GM12878 (cell line): ENCODE data around the gene LDLRAD3. TPM values are rescaled to one million over a fixed set of nuclear protein-coding genes. Genes with fewer than 3 reads are reported as not detected.

Experiments used
- ATAC-seq: fragments of 200-7000 bp; cut with Tn5 transposase; 3 replicates; pipeline ENCODE4 v1.9.1; 2020; ENCODE audit warnings: mild to moderate bottlenecking, moderate library complexity
- BruUV-seq: library from RNA; stranded (reverse); fragments of 400-500 nt; replicated peaks from 2 replicates; lab custom pipeline; 2021; lab: Mats Ljungman, UMichigan
- CTCF ChIA-PET: fragments of 300-600 bp; sonication (Branson Sonifier 250); formaldehyde crosslinking; extraction: SDS; loops from one replicate; lab custom pipeline; 2021; ENCODE audit warnings: inconsistent platforms; lab: Yijun Ruan, JAX
- POLR2A ChIA-PET: fragments of 350-600 bp; formaldehyde crosslinking; extraction: SDS; loops from one replicate; lab custom pipeline; 2021; ENCODE audit warnings: inconsistent platforms; lab: Charles Lee
- RAD21 ChIA-PET: fragments of 300-600 bp; sonication (Branson Sonifier 250); formaldehyde crosslinking; loops from one replicate; lab custom pipeline; 2023; ENCODE audit warnings: antibody characterized with exemption; ENCODE audit not compliant: unreplicated experiment; lab: Charles Lee
- SMC1A ChIA-PET: fragments of 300-600 bp; sonication (Branson Sonifier 250); formaldehyde crosslinking; loops from one replicate; lab custom pipeline; 2023; ENCODE audit not compliant: unreplicated experiment, uncharacterized antibody; lab: Charles Lee
- DNase-seq: peaks from one replicate; pipeline ENCODE4 v3.0.0-alpha.2; 2011; ENCODE audit warnings: low read depth, low spot score
- FAIRE-seq: peaks from 3 replicates; lab custom pipeline; 2011; peaks lifted over from hg19 to GRCh38; lab: Jason Lieb, UNC
- H2AFZ ChIP-seq: 2 replicates; pipeline ENCODE4 v1.6.0; 2011; ENCODE audit warnings: low read depth, low read length, control low read depth; ENCODE audit not compliant: control insufficient read depth
- H3K27ac ChIP-seq: 2 replicates; pipeline ENCODE4 v1.5.1; 2011; ENCODE audit warnings: control low read depth; ENCODE audit not compliant: control insufficient read depth, insufficient read depth
- H3K27me3 ChIP-seq, 2 experiments: replicated peaks in 1 of 2; 2 replicates each; pipeline versions ENCODE4 v1.6.0 to v1.6.1; 2011; ENCODE audit warnings: low read length in 1 of 2; ENCODE audit not compliant: control insufficient read depth in 2 of 2, insufficient read depth in 2 of 2
- H3K36me3 ChIP-seq, 2 experiments: 2 replicates each; pipeline ENCODE4 v1.5.1; 2011; ENCODE audit warnings: low read length in 1 of 2; ENCODE audit not compliant: control insufficient read depth in 2 of 2, insufficient read depth in 2 of 2
- H3K4me1 ChIP-seq: 2 replicates; pipeline ENCODE4 v1.6.1; 2011; ENCODE audit warnings: mild to moderate bottlenecking, low read length, moderate library complexity, mixed read lengths; ENCODE audit not compliant: control insufficient read depth, insufficient read depth
- H3K4me2 ChIP-seq: 2 replicates; pipeline ENCODE4 v1.6.0; 2011; ENCODE audit warnings: control low read depth; ENCODE audit not compliant: control insufficient read depth, insufficient read depth
- H3K4me3 ChIP-seq: fragments of 200-600 bp; sonication (generic); 2 replicates; pipeline ENCODE4 v1.5.1; 2016
- H3K79me2 ChIP-seq: 2 replicates; pipeline ENCODE4 v1.6.0; 2011; ENCODE audit warnings: low read length; ENCODE audit not compliant: control insufficient read depth, insufficient read depth
- H3K9ac ChIP-seq: 2 replicates; pipeline ENCODE4 v1.8.0; 2011; ENCODE audit warnings: low read length, control low read depth, mixed read lengths; ENCODE audit not compliant: control insufficient read depth, insufficient read depth
- H3K9me3 ChIP-seq: replicated peaks from 3 replicates; pipeline ENCODE4 v1.5.1; 2011; ENCODE audit warnings: mild to moderate bottlenecking, low read length; ENCODE audit not compliant: control insufficient read depth, insufficient read depth
- H4K20me1 ChIP-seq: 2 replicates; pipeline ENCODE4 v1.6.0; 2011; ENCODE audit not compliant: control insufficient read depth, insufficient read depth
- ESRRA ChIP-seq: IDR thresholded peaks from 2 replicates; pipeline ENCODE4 v1.6.1; 2012; ENCODE audit warnings: mild to moderate bottlenecking, low read length, improper control_type of control experiment
- PAX8 ChIP-seq: fragments of 450-650 bp; IDR thresholded peaks from 2 replicates; pipeline ENCODE4 v1.6.1; 2017; ENCODE audit warnings: mild to moderate bottlenecking, moderate library complexity
- STAT3 ChIP-seq: IDR thresholded peaks from 2 replicates; pipeline ENCODE4 v1.6.1; 2011; ENCODE audit warnings: low read depth, low read length, improper control_type of control experiment
- ZNF622 ChIP-seq: fragments of 450-650 bp; IDR thresholded peaks from 2 replicates; pipeline ENCODE4 v1.6.1; 2017; ENCODE audit warnings: mild to moderate bottlenecking, inconsistent platforms
- WGBS: methylation state at CpG from one replicate; pipeline ENCODE4 v1.1.6; 2016; ENCODE audit warnings: low lambda C conversion rate; ENCODE audit not compliant: insufficient replicate concordance, insufficient coverage; ENCODE audit errors: missing lambda C conversion rate; 5-methylcytosine and 5-hydroxymethylcytosine counted together
- in situ Hi-C: fragments of 300-500 bp; cut with MboI; formaldehyde crosslinking; loops from 9 replicates; pipeline ENCODE4 v1.14.3; 2018; ENCODE audit warnings: mixed read lengths
- intact Hi-C: fragments of 100-400 bp; cut with micrococcal nuclease; formaldehyde crosslinking; loops from one replicate; pipeline ENCODE4 v1.14.2; 2022; ENCODE audit not compliant: unreplicated experiment
- polyA plus RNA-seq, 11 experiments: library from polyadenylated mRNA; depleted of rRNA in 4 of 11; unstranded in 6 of 11; stranded (reverse) in 5 of 11; fragments of >200 nt; fragmentation: Nextera tagmentation in 4 of 11; fragmentation: Illumina TruSeq in 1 of 11; extraction: Ambion mirVana in 4 of 11; extraction: Trizol in 1 of 11; gene quantifications; 1 replicate in 1 of 11; 2 replicates in 10 of 11; pipeline versions ENCODE4 v1.2.1 to v1.2.3, GENCODE V29; 2011 to 2016; ENCODE audit warnings: inconsistent platforms in 2 of 11, missing spikeins in 2 of 11, low read depth in 1 of 11
- total RNA-seq, 4 experiments: library from RNA; depleted of rRNA in 3 of 4; stranded (reverse); fragments of >200 nt in 3 of 4; fragmentation: Illumina TruSeq in 1 of 4; extraction: Trizol in 1 of 4; gene quantifications; 2 replicates each; pipeline versions ENCODE4 v1.2.1 to v1.2.3, GENCODE V29; 2013 to 2021
- TF ChIP-seq, protein P1 (sequence below): fragments of 450-650 bp; IDR thresholded peaks from 2 replicates; pipeline ENCODE4 v1.6.1; 2018; ENCODE audit warnings: borderline replicate concordance, mild to moderate bottlenecking; ENCODE audit not compliant: partially characterized antibody

Gene LDLRAD3
- total and polyA plus RNA-seq, 10 of the 15 experiments (the other 5 are each of a cell fraction or from before 2014, with no cell fraction given), result 2.5 to 17.2 (median 10.7) TPM

DNA sequence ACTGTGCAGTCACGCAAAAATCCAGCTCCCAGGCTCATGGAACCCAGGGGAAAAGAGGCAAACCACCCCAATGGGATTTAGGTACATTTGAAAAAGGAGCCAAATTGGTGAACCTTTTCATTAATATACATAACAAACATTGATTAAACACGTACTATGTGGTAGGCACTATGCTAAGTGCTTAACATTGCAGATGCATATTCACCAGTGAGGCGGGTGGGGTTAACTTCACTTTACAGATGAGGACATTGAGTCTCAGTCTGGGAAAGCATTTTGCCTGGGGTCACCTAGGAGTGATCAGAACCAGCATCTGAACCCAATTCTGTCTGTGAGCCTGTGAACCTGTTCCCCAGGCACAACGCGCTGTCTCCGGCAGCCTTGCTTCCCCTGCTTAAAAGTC is 199.0 kb downstream of the LDLRAD3 start:
- 79% methylated on average over 6 of the region's 6 CpGs for WGBS
- H3K4me2 ChIP-seq, result no peak overlapping the region
- ChIA-PET RAD21 (interaction anchor here (1.1 kb wide), 1 partner anchor 11 kb away, joined by 3 read pairs; no protein-coding TSS in a partner anchor), SMC1A (interaction anchor here (0.9 kb wide), 1 partner anchor 8 kb away, joined by 3 read pairs; no protein-coding TSS in a partner anchor), CTCF (interaction anchor here (0.5 to 0.6 kb wide), 2 partner anchors 46 to 1674 kb away, joined by 3 to 4 read pairs; no protein-coding TSS in a partner anchor), POLR2A (no interaction called here)
- no peaks in the 10 kb centered on the region for H3K79me2 ChIP-seq
- no TSS peak for BruUV-seq
- no peaks in the 10 kb centered on the region for H3K9me3 ChIP-seq
- H3K4me1 ChIP-seq, result no peaks in the 10 kb centered on the region
- H4K20me1 ChIP-seq, result no peaks in the 10 kb centered on the region; the same call in 1 of the 2 replicates
- intact Hi-C loops (no loop called here), in situ Hi-C loops (no loop called here)
- no peak for TF ChIP-seq PAX8
- no peak for TF ChIP-seq STAT3
- TF ChIP-seq, protein P1, sequence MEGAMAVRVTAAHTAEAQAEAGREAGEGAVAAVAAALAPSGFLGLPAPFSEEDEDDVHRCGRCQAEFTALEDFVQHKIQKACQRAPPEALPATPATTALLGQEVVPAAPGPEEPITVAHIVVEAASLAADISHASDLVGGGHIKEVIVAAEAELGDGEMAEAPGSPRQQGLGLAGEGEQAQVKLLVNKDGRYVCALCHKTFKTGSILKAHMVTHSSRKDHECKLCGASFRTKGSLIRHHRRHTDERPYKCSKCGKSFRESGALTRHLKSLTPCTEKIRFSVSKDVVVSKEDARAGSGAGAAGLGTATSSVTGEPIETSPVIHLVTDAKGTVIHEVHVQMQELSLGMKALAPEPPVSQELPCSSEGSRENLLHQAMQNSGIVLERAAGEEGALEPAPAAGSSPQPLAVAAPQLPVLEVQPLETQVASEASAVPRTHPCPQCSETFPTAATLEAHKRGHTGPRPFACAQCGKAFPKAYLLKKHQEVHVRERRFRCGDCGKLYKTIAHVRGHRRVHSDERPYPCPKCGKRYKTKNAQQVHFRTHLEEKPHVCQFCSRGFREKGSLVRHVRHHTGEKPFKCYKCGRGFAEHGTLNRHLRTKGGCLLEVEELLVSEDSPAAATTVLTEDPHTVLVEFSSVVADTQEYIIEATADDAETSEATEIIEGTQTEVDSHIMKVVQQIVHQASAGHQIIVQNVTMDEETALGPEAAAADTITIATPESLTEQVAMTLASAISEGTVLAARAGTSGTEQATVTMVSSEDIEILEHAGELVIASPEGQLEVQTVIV, result no peak
- TF ChIP-seq ESRRA, result no peak
- no peak for TF ChIP-seq ZNF622
- no peak for ATAC-seq
- no peaks in the 10 kb centered on the region; a peak in 1 of 4 replicates for H3K36me3 ChIP-seq
- DNase-seq, result no peak
- H3K27me3 ChIP-seq, result no peaks in the 10 kb centered on the region; a peak in 1 of 4 replicates
- H3K9ac ChIP-seq, result no peak overlapping the region
- H3K4me3 ChIP-seq, result no peak overlapping the region
- no peak overlapping the region for H2AFZ ChIP-seq
- no peak overlapping the region for H3K27ac ChIP-seq
- no peak for FAIRE-seq
